GM18505 (cell line): ENCODE data around the gene DMRT2.

Experiments
- ATAC-seq: cut with Tn5 transposase; IDR thresholded peaks from one replicate; pipeline ENCODE4 v1.9.1; 2021; ENCODE audit not compliant: unreplicated experiment
- POLR2A ChIP-seq: IDR thresholded peaks from 4 replicates; pipeline ENCODE4 v1.6.1; 2011; ENCODE audit warnings: borderline replicate concordance; ENCODE audit not compliant: insufficient read depth, insufficient read length; ENCODE audit errors: extremely low read depth

The DMRT2 gene

GRCh38 chr9:1050125-1050895 lies at the start of gene DMRT2:
Gene DMRT2, plus strand, starts transcription at chr9:1050357. Its CDS starts 1,257 bp downstream, at chr9:1051614.
- no peak for TF ChIP-seq POLR2A
- ATAC-seq = no peak

- no peak for ATAC-seq
- no peak for TF ChIP-seq POLR2A
These were observed 48.3 kb upstream of the DMRT2 start for GRCh38 chr9:1001838-1002237.

DNA sequence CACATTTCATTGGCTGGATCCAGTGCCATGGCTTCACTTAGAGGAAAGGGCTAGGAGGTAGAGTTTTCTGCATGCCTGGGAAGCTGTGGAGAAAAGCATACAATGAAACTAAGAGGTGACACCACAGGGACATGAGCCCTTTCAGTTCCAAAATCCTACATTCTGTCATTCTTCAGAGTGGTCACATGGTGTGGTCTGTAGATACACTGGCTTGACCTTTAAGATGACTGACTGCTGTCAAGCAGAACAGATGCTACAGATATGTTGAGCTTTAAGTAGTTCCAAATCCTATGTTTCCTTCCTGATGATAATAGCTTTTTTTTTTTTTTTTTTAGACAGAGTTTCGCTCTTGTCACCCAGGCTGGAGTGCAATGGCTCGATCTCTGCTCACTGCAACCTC lies 47.5 kb upstream of the DMRT2 start:
- TF ChIP-seq POLR2A = no peak
- ATAC-seq = no peak

- no peak for TF ChIP-seq POLR2A
- ATAC-seq = peak; percentile 62
These were observed 45.0 kb upstream of the DMRT2 start for GRCh38 chr9:1005043-1005667.

DNA sequence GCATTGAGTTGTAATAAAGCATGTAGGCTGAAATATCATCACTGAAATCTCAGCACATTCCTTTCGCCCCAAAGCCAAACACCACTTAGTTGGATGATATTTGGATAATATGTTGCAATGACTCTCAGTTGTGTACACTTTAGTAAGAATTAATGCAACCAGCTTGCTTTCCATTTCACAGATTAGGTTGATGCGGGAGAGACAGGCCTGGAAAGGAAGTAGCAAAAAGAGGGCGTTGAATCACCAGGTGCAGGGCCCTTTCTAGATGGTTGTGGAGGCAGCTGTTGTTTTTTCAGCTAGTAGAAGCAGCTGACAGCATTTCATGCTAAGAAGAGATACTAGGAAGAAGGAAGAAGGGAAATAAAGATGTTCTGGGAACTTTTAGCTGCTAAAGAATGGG lies 42.8 kb upstream of the DMRT2 start:
- no peak for TF ChIP-seq POLR2A
- no peak for ATAC-seq

DNA sequence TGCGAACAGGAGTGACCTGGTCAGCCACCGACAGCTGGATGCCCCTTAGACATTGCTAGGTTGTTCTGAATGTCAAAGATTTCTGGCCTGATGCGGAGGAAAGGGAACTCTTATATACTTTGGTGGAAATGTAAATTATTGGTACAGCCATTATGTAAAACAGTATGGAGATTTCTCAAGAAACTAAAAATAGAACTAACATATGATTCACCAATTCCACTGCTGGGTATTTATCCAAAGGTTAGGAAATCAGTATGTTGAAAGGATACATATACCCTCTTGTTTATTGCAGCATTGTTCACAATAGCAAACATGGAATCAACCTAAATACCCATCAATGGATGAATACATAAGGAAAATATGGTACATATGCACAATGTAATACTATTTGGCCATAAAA lies 41.9 kb upstream of the DMRT2 start:
- no peak for TF ChIP-seq POLR2A
- ATAC-seq = no peak

DNA sequence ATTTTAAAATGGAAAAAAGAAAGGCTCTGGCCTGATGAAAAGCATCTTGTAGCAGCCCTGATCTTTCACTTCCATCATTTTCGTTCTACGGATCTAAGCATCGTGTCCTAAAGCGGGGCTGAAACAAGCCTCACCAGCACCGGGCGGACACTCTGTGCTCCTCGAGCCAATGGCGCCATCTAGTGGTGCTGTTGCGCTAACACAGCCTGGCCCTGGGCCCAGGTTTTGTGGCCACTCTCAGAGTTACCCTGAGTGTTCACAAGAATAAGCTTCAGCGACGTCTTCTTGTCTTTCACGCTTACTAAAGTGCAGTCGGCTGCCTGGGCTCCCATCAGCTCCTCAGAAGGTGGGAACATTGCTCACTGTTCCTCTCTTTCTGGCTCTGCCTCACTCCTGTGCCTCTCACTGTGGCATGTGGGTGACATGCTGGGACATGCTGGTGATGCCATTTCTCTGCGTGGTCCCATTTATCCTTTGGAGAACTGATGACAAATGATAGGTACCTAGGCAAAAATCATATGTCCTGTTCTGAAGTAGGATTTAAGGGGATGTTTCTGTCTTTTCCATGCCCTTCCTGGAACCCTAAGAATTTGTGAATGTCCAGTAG lies 41.0 kb upstream of the DMRT2 start:
- ATAC-seq = peak; percentile 93
- no peak for TF ChIP-seq POLR2A

DNA sequence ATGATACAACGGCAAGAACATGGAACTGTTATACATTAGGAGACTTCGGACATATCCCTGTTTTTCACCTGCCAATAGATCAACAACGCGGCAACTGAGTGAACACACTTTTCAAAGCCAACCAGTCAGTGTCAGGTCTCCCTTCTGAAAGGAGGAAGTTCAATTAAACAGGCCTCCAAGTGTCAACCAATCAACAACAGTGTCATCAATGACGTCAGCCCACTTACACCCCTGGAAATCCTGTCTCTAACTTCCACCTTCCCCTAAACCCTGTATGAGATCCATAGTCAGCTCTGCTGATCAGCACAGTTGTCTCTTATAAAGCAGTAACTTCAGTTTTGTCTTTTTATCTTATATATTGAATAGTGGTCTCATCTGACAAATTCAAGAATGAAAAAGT lies 37.1 kb upstream of the DMRT2 start:
- TF ChIP-seq POLR2A = no peak
- ATAC-seq = no peak

DNA sequence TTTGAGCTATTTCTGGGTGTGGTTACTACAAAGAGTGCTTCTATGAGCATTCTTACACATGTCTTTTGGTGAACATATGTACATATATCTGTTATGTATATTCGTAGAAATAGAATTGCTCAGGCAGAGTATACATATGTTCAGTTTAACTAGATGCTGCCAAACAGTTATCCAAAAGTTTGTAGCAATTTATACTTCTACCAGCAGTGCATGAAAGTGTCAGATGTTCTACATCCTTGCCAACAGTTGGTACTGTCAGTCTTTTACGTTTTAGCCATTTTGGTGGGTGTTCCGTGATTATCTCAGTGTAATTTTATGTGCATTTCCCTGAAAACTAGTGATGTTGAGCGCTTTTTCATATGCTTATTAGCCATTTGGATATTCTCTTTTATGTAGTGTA lies 35.9 kb upstream of the DMRT2 start:
- ATAC-seq = no peak
- TF ChIP-seq POLR2A = no peak

- TF ChIP-seq POLR2A = no peak
- ATAC-seq = no peak
These were observed 35.5 kb upstream of the DMRT2 start for GRCh38 chr9:1014640-1015039.

- no peak for TF ChIP-seq POLR2A
- ATAC-seq = no peak
These were observed 32.0 kb upstream of the DMRT2 start for GRCh38 chr9:1018121-1018520.

DNA sequence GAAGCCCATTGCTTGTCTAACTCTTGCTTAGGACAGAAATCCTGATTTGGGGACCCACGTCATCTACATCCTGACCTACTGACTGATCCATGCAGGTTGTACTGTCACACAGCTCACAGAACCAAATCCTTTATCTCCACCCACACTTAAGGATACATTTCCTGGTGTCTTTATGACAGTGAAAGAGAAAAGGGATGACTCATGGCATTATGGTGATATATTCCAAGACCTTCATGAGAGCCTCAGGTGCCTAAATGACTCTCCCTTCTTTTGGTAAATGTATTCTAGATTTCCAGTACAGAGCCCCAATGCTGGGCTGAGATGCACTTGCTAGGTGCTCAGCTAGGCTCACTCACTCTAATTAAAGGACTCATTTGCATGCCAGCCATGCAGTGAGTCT lies 26.0 kb upstream of the DMRT2 start:
- no peak for ATAC-seq

DNA sequence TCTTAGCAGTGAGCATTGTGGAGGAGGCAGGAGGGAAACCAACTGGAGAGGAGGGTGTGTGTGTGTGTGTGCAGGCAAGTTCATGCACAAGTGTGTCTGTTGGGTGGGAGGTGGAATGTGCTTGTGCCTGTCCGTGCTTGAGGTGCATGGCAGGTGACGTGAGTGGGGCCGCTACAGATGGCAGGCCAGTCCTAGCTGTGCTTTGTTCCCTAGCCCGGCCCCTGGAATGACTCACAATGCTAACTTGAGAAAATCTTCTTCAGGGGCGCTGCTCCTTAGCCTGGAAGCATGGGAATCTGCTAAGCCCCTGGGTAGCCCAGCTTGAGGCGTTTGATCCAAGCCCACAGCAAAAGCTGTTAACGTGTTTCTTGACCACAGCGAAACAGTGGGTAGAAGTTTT lies 25.0 kb upstream of the DMRT2 start:
- ATAC-seq = no peak
- no peak for TF ChIP-seq POLR2A

More for the DNA sequence above, 26.0 kb upstream of the DMRT2 start:
- TF ChIP-seq POLR2A = no peak

DNA sequence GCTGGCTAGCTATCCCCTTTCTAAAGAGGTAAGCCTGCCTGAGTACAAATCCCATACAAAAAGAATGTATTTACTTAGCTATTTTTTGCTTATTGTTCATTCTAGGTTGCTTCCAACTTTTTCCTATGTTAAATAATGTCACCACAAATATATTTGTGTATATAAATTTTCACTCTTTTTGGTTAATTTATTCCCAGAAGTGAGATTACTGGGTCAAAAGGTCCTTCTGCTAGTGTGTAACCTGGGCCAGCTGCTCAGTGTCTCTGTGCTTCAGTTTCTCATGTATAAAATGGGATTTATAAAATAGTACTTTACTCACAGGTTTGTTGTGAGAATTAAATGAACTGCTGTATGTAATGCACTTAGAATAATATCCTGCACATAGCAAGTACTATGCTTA lies 23.9 kb upstream of the DMRT2 start:
- no peak for TF ChIP-seq POLR2A
- ATAC-seq = no peak

- ATAC-seq = no peak
- no peak for TF ChIP-seq POLR2A
These were observed 21.5 kb upstream of the DMRT2 start for GRCh38 chr9:1028501-1029190.
